ENCODE measurements around the gene METRNL. TPM values are rescaled to one million over a fixed set of nuclear protein-coding genes. Genes with fewer than 3 reads are reported as not detected.
"Not testable (repeated sequence)": the region's sequence is repeated elsewhere in the genome, so short reads cannot be mapped to it uniquely, and the experiment has no call there.

The METRNL gene
- total RNA-seq, 1 donor, result 140 TPM

GRCh38 chr17:83132251-83133081, 53.1 kb downstream of the METRNL start:
- Histone ChIP-seq H3K36me3 (ENCODE audit: insufficient read depth, low read length) (no peaks in the 10 kb centered on the region), H3K27ac (ENCODE audit: low read depth, low read length) (no peak overlapping the region), H3K4me2 (ENCODE audit: insufficient read depth, low read length) (no peak overlapping the region), H3K4me3 (ENCODE audit: insufficient read depth, low read length) (no peak overlapping the region), H2AFZ (ENCODE audit: low read length) (no peak overlapping the region), H3K4me1 (ENCODE audit: insufficient read depth, low read length) (no peaks in the 10 kb centered on the region), H3K9me3 (ENCODE audit: low read depth, low read length) (no peaks in the 10 kb centered on the region), H3K79me2 (ENCODE audit: insufficient read depth, low read length) (no peaks in the 10 kb centered on the region), H3K27me3 (ENCODE audit: insufficient read depth, low read length) (peaks cover 2% of the 10 kb centered on the region), H4K20me1 (ENCODE audit: insufficient read depth, low read length) (no peaks in the 10 kb centered on the region)
- no peak for TF ChIP-seq CTCF (IDR thresholded peaks at IDR 0.05; ENCODE audit: extremely low read depth, low read depth, low read length)
- peak; percentile 63 for DNase-seq (ENCODE audit: insufficient read length, low spot score, missing footprints)

- Histone ChIP-seq H3K79me2 (ENCODE audit: insufficient read depth, low read length) (no peaks in the 10 kb centered on the region), H3K36me3 (ENCODE audit: insufficient read depth, low read length) (no peaks in the 10 kb centered on the region), H3K9me3 (ENCODE audit: low read depth, low read length) (no peaks in the 10 kb centered on the region), H3K27ac (ENCODE audit: low read depth, low read length) (no peak overlapping the region), H3K27me3 (ENCODE audit: insufficient read depth, low read length) (peaks cover 6% of the 10 kb centered on the region), H3K4me3 (ENCODE audit: insufficient read depth, low read length) (no peak overlapping the region), H3K4me2 (ENCODE audit: insufficient read depth, low read length) (no peak overlapping the region), H4K20me1 (ENCODE audit: insufficient read depth, low read length) (no peaks in the 10 kb centered on the region), H2AFZ (ENCODE audit: low read length) (no peak overlapping the region), H3K4me1 (ENCODE audit: insufficient read depth, low read length) (no peaks in the 10 kb centered on the region)
- no peak for TF ChIP-seq CTCF (IDR thresholded peaks at IDR 0.05; ENCODE audit: extremely low read depth, low read depth, low read length)
- DNase-seq (ENCODE audit: insufficient read length, low spot score, missing footprints), result peak; percentile 89
Observed at GRCh38 chr17:83133302-83134121, 54.1 kb downstream of the METRNL start.

GRCh38 chr17:83134456-83134855, 55.0 kb downstream of the METRNL start:
- H4K20me1 ChIP-seq (ENCODE audit: insufficient read depth, low read length); H3K79me2 ChIP-seq (ENCODE audit: insufficient read depth, low read length); H2AFZ ChIP-seq (ENCODE audit: low read length); H3K4me3 ChIP-seq (ENCODE audit: insufficient read depth, low read length); H3K4me2 ChIP-seq (ENCODE audit: insufficient read depth, low read length); DNase-seq (ENCODE audit: insufficient read length, low spot score, missing footprints); H3K27ac ChIP-seq (ENCODE audit: low read depth, low read length); H3K4me1 ChIP-seq (ENCODE audit: insufficient read depth, low read length); H3K9me3 ChIP-seq (ENCODE audit: low read depth, low read length); H3K36me3 ChIP-seq (ENCODE audit: insufficient read depth, low read length); H3K27me3 ChIP-seq (ENCODE audit: insufficient read depth, low read length): not testable (repeated sequence)

DNA sequence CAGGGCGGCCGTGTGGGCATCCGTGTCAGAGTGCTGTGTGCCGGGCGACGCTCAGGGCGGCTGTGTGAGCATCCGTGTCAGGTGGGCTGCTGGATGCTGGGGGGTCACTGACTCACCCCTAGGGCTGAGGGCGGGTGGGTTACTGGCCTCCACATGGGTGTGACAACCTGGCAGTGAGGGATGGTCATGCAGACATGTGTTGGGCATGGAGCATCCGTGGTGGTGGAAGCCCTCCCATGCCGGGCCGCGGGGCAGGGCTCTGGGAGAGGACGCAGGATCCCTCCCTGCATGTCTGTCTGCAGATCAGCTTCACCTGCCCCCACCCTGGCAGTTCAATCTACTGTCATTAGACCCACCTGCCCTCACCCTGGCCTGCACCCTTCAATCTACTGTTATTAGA, 56.3 kb downstream of the METRNL start:
- H3K4me1 ChIP-seq (ENCODE audit: insufficient read depth, low read length), result no peaks in the 10 kb centered on the region
- no peaks in the 10 kb centered on the region for H3K9me3 ChIP-seq (ENCODE audit: low read depth, low read length)
- peaks cover 6% of the 10 kb centered on the region for H3K27me3 ChIP-seq (ENCODE audit: insufficient read depth, low read length)
- H3K4me3 ChIP-seq (ENCODE audit: insufficient read depth, low read length), result no peak overlapping the region
- no peak overlapping the region for H3K4me2 ChIP-seq (ENCODE audit: insufficient read depth, low read length)
- no peaks in the 10 kb centered on the region for H3K79me2 ChIP-seq (ENCODE audit: insufficient read depth, low read length)
- H3K36me3 ChIP-seq (ENCODE audit: insufficient read depth, low read length), result no peaks in the 10 kb centered on the region
- TF ChIP-seq CTCF (IDR thresholded peaks at IDR 0.05; ENCODE audit: extremely low read depth, low read depth, low read length), result no peak
- no peaks in the 10 kb centered on the region for H4K20me1 ChIP-seq (ENCODE audit: insufficient read depth, low read length)
- no peak overlapping the region for H2AFZ ChIP-seq (ENCODE audit: low read length)
- no peak overlapping the region for H3K27ac ChIP-seq (ENCODE audit: low read depth, low read length)
- DNase-seq (ENCODE audit: insufficient read length, low spot score, missing footprints), result no peak

Measured in osteoblast (primary cell).